OCI-LY1 (cell line): ENCODE results near the gene SALL4.

Experiments
- H2AFZ ChIP-seq: fragments of 200-600 bp; sonication (generic), shearing (Covaris generic); 2 replicates; pipeline ENCODE4 v1.6.0; 2014; ENCODE audit warnings: antibody characterized with exemption, mild to moderate bottlenecking, low read length
- H3F3A ChIP-seq: fragments of 200-600 bp; sonication (generic), shearing (Covaris generic); 2 replicates; pipeline ENCODE4 v1.6.0; 2014; ENCODE audit warnings: mild to moderate bottlenecking, antibody characterized with exemption, low read length, moderate library complexity; ENCODE audit not compliant: insufficient read depth
- H3K27ac ChIP-seq: fragments of 200-600 bp; sonication (generic); 2 replicates; pipeline ENCODE4 v1.5.1; 2014; ENCODE audit warnings: low read length, mixed run types, mild to moderate bottlenecking, low read depth; ENCODE audit not compliant: poor library complexity, severe bottlenecking
- H3K27me3 ChIP-seq: fragments of 200-600 bp; sonication (generic); 2 replicates; pipeline ENCODE4 v1.6.0; 2014; ENCODE audit warnings: antibody characterized with exemption, mild to moderate bottlenecking, low read length, moderate library complexity; ENCODE audit not compliant: insufficient read depth
- H3K36me3 ChIP-seq: fragments of 200-600 bp; sonication (generic); 2 replicates; pipeline ENCODE4 v1.6.1; 2014; ENCODE audit warnings: mild to moderate bottlenecking, antibody characterized with exemption, low read length, moderate library complexity, mixed read lengths; ENCODE audit not compliant: insufficient read depth
- H3K4me1 ChIP-seq: fragments of 200-600 bp; sonication (generic); 2 replicates; pipeline ENCODE4 v1.5.1; 2014; ENCODE audit warnings: mild to moderate bottlenecking, low read length, moderate library complexity; ENCODE audit not compliant: insufficient read depth, severe bottlenecking
- H3K4me2 ChIP-seq: fragments of 200-600 bp; sonication (generic), shearing (Covaris generic); 2 replicates; pipeline ENCODE4 v1.6.1; 2014; ENCODE audit warnings: low read length
- H3K4me3 ChIP-seq: fragments of 200-600 bp; sonication (generic); 2 replicates; pipeline ENCODE4 v1.5.1; 2014; ENCODE audit warnings: low read length, low read depth, mild to moderate bottlenecking, mixed read lengths; ENCODE audit not compliant: poor library complexity, severe bottlenecking
- H3K79me2 ChIP-seq: fragments of 200-600 bp; shearing (Covaris generic); 2 replicates; pipeline ENCODE4 v1.6.1; 2016; ENCODE audit warnings: mixed run types, low read length, mixed read lengths; ENCODE audit not compliant: insufficient read depth
- H3K9ac ChIP-seq: fragments of 200-600 bp; sonication (generic), shearing (Covaris generic); 2 replicates; pipeline ENCODE4 v1.6.1; 2014; ENCODE audit warnings: mild to moderate bottlenecking, low read length, mixed read lengths
- H3K9me2 ChIP-seq: fragments of 200-600 bp; sonication (generic), shearing (Covaris generic); 2 replicates; pipeline ENCODE4 v1.6.1; 2014; ENCODE audit warnings: low read depth, mild to moderate bottlenecking, low read length, mixed read lengths
- H3K9me3 ChIP-seq: fragments of 200-600 bp; shearing (Covaris generic); 2 replicates; pipeline ENCODE4 v1.6.1; 2014; ENCODE audit warnings: low read length, mixed read lengths
- H4K20me1 ChIP-seq: fragments of 200-600 bp; sonication (generic), shearing (Covaris generic); 2 replicates; pipeline ENCODE4 v1.6.0; 2016; ENCODE audit warnings: mild to moderate bottlenecking, low read length; ENCODE audit not compliant: insufficient read depth
- EZH2 ChIP-seq: fragments of 200-600 bp; sonication (generic), shearing (Covaris generic); IDR thresholded peaks from 2 replicates; pipeline ENCODE4 v1.8.0; 2017; ENCODE audit warnings: borderline replicate concordance, mixed run types, mild to moderate bottlenecking, antibody characterized with exemption, low read length, moderate library complexity, mixed read lengths
- TF ChIP-seq, protein P1 (sequence below): fragments of 200-600 bp; sonication (generic), shearing (Covaris generic); IDR thresholded peaks from 2 replicates; pipeline ENCODE4 v1.5.1; 2017; ENCODE audit warnings: mild to moderate bottlenecking, antibody characterized with exemption, low read length, moderate library complexity, mixed read lengths

The SALL4 gene

DNA sequence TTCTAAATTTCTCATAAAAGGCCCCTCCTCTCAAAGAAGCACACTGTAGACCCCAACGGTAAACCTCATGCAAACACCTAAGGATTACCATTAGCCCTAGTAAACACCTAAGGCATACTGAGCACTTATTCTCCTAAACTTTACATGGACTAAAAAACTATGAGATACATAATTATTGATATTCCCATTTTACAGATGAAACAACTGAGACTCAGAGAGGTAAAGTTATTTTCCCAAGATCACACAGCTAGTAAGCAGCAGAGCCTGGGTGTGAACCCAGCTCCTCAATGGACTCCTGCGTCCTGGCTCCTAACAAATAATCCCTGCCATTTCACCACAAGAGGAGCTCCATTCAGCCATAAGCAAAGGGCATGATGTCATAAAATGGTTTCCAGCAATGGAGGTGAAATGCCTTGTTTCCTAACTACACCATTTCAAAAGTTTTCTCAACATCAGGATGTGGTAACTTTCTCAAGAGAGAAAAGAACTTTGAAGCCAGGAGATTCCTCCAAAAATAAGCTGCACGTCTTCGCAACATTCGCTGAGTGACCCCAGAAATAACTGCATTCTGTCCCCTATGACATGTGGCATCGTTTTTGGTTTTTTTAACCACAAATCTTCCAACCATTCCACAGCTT is 38.2 kb downstream of the SALL4 start:
- Histone ChIP-seq H3K9me3 (no peaks in the 10 kb centered on the region), H3K79me2 (no peaks in the 10 kb centered on the region), H4K20me1 (no peaks in the 10 kb centered on the region), H2AFZ (no peak overlapping the region), H3K27ac (no peak overlapping the region), H3K36me3 (no peaks in the 10 kb centered on the region), H3K4me1 (no peaks in the 10 kb centered on the region), H3K4me2 (no peak overlapping the region), H3F3A (no peaks in the 10 kb centered on the region), H3K4me3 (no peak overlapping the region), H3K9ac (no peak overlapping the region), H3K27me3 (0 out of 2 replicates have a peak, but pooled peaks cover 2% of the 10 kb centered on the region), H3K9me2 (no peaks in the 10 kb centered on the region)
- TF ChIP-seq EZH2 = no peak
- TF ChIP-seq, protein P1, sequence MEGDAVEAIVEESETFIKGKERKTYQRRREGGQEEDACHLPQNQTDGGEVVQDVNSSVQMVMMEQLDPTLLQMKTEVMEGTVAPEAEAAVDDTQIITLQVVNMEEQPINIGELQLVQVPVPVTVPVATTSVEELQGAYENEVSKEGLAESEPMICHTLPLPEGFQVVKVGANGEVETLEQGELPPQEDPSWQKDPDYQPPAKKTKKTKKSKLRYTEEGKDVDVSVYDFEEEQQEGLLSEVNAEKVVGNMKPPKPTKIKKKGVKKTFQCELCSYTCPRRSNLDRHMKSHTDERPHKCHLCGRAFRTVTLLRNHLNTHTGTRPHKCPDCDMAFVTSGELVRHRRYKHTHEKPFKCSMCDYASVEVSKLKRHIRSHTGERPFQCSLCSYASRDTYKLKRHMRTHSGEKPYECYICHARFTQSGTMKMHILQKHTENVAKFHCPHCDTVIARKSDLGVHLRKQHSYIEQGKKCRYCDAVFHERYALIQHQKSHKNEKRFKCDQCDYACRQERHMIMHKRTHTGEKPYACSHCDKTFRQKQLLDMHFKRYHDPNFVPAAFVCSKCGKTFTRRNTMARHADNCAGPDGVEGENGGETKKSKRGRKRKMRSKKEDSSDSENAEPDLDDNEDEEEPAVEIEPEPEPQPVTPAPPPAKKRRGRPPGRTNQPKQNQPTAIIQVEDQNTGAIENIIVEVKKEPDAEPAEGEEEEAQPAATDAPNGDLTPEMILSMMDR = no peak

- H3K27me3 ChIP-seq = 0 out of 2 replicates have a peak, but pooled peaks cover 2% of the 10 kb centered on the region
- no peaks in the 10 kb centered on the region for H3K4me1 ChIP-seq
- H4K20me1 ChIP-seq = no peaks in the 10 kb centered on the region
- no peak overlapping the region for H3K27ac ChIP-seq
- no peaks in the 10 kb centered on the region for H3F3A ChIP-seq
- no peak overlapping the region for H3K9ac ChIP-seq
- H3K4me2 ChIP-seq = no peak overlapping the region
- no peak overlapping the region for H2AFZ ChIP-seq
- no peaks in the 10 kb centered on the region for H3K36me3 ChIP-seq
- H3K9me2 ChIP-seq = no peaks in the 10 kb centered on the region
- no peak overlapping the region for H3K4me3 ChIP-seq
- H3K79me2 ChIP-seq = no peaks in the 10 kb centered on the region
- no peaks in the 10 kb centered on the region for H3K9me3 ChIP-seq
- TF ChIP-seq EZH2 = no peak
- TF ChIP-seq, protein P1 = no peak
Measured at GRCh38 chr20:51760905-51761546, 41.3 kb downstream of the SALL4 start.

- Histone ChIP-seq H4K20me1 (no peaks in the 10 kb centered on the region), H3K9me3 (no peaks in the 10 kb centered on the region), H3K4me2 (no peak overlapping the region), H3K79me2 (no peaks in the 10 kb centered on the region), H3K9me2 (no peaks in the 10 kb centered on the region), H3K27me3 (0 out of 2 replicates have a peak, but pooled peaks cover 2% of the 10 kb centered on the region), H2AFZ (no peak overlapping the region), H3K27ac (no peak overlapping the region), H3K4me1 (no peaks in the 10 kb centered on the region), H3F3A (no peaks in the 10 kb centered on the region), H3K36me3 (no peaks in the 10 kb centered on the region), H3K9ac (no peak overlapping the region), H3K4me3 (no peak overlapping the region)
- TF ChIP-seq EZH2 = no peak
- TF ChIP-seq, protein P1 = no peak
Measured at GRCh38 chr20:51759769-51760510, 42.4 kb downstream of the SALL4 start.
